Measurements from ENCODE around the gene COL9A3.

DNA sequence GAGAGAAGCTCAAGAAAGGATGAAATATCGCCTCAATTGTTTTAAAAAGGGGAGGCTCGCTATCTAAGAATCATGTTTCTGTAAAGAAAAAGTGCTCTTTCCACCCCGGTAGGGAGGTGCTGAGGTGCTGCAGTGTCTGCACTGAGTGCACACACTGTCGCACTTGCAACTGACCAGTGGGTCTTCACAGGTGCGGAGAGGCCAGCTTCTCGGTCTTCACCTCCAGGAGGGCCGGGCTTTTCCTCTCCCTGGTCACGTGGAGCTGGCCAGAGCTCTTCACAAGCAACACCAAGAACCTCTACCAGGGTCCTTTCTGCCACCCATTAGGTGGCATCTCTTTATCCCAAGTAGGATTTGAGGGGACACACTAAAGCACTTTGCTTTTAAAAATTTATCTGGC is 72.6 kb downstream of the COL9A3 start:
- TF ChIP-seq TAF1 (IDR thresholded peaks at IDR 0.05; ENCODE audit: low read depth), result no peak
- TF ChIP-seq EP300 (IDR thresholded peaks at IDR 0.05; ENCODE audit: borderline replicate concordance), result no peak
- TF ChIP-seq, protein P1, sequence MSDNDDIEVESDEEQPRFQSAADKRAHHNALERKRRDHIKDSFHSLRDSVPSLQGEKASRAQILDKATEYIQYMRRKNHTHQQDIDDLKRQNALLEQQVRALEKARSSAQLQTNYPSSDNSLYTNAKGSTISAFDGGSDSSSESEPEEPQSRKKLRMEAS (IDR thresholded peaks at IDR 0.05), result no peak
- TF ChIP-seq CEBPB (IDR thresholded peaks at IDR 0.05), result no peak
- TF ChIP-seq ZBTB7A (IDR thresholded peaks at IDR 0.05; ENCODE audit: low read depth), result no peak
- TF ChIP-seq, protein P2, sequence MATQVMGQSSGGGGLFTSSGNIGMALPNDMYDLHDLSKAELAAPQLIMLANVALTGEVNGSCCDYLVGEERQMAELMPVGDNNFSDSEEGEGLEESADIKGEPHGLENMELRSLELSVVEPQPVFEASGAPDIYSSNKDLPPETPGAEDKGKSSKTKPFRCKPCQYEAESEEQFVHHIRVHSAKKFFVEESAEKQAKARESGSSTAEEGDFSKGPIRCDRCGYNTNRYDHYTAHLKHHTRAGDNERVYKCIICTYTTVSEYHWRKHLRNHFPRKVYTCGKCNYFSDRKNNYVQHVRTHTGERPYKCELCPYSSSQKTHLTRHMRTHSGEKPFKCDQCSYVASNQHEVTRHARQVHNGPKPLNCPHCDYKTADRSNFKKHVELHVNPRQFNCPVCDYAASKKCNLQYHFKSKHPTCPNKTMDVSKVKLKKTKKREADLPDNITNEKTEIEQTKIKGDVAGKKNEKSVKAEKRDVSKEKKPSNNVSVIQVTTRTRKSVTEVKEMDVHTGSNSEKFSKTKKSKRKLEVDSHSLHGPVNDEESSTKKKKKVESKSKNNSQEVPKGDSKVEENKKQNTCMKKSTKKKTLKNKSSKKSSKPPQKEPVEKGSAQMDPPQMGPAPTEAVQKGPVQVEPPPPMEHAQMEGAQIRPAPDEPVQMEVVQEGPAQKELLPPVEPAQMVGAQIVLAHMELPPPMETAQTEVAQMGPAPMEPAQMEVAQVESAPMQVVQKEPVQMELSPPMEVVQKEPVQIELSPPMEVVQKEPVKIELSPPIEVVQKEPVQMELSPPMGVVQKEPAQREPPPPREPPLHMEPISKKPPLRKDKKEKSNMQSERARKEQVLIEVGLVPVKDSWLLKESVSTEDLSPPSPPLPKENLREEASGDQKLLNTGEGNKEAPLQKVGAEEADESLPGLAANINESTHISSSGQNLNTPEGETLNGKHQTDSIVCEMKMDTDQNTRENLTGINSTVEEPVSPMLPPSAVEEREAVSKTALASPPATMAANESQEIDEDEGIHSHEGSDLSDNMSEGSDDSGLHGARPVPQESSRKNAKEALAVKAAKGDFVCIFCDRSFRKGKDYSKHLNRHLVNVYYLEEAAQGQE (IDR thresholded peaks at IDR 0.05; ENCODE audit: low read depth), result no peak
- no peak for TF ChIP-seq YY1 (IDR thresholded peaks at IDR 0.05; ENCODE audit: low read depth)
